Duodenal mucosa (tissue), 2 donors: ENCODE results near the gene CELF4.

Experiments
- H3K27ac ChIP-seq: one replicate; pipeline ENCODE4 v1.7.0; 2013; ENCODE audit warnings: low read depth, low read length
- H3K27me3 ChIP-seq, 2 donors: one replicate each; pipeline ENCODE4 v1.7.0; 2013; ENCODE audit warnings: low read length in 2 of 2, control low read depth in 1 of 2; ENCODE audit not compliant: insufficient read depth in 2 of 2, control insufficient read depth in 1 of 2
- H3K36me3 ChIP-seq, 2 donors: one replicate each; pipeline ENCODE4 v1.7.0; 2013; ENCODE audit warnings: low read length in 2 of 2, control low read depth in 1 of 2; ENCODE audit not compliant: insufficient read depth in 2 of 2, control insufficient read depth in 1 of 2
- H3K4me1 ChIP-seq, 2 donors: one replicate each; pipeline ENCODE4 v1.7.0; 2013; ENCODE audit warnings: low read length in 2 of 2, control low read depth in 1 of 2; ENCODE audit not compliant: insufficient read depth in 2 of 2, control insufficient read depth in 1 of 2
- H3K4me3 ChIP-seq, 2 donors: one replicate each; pipeline ENCODE4 v1.7.0; 2013; ENCODE audit warnings: low read length in 2 of 2, low read depth in 1 of 2
- H3K9ac ChIP-seq, 2 donors: one replicate each; pipeline ENCODE4 v1.7.0; 2013; ENCODE audit warnings: low read length in 2 of 2, low read depth in 1 of 2
- H3K9me3 ChIP-seq, 2 donors: one replicate each; pipeline ENCODE4 v1.7.0; 2013; ENCODE audit warnings: low read length in 2 of 2, control low read depth in 1 of 2; ENCODE audit not compliant: control insufficient read depth in 1 of 2

CELF4 gene

DNA sequence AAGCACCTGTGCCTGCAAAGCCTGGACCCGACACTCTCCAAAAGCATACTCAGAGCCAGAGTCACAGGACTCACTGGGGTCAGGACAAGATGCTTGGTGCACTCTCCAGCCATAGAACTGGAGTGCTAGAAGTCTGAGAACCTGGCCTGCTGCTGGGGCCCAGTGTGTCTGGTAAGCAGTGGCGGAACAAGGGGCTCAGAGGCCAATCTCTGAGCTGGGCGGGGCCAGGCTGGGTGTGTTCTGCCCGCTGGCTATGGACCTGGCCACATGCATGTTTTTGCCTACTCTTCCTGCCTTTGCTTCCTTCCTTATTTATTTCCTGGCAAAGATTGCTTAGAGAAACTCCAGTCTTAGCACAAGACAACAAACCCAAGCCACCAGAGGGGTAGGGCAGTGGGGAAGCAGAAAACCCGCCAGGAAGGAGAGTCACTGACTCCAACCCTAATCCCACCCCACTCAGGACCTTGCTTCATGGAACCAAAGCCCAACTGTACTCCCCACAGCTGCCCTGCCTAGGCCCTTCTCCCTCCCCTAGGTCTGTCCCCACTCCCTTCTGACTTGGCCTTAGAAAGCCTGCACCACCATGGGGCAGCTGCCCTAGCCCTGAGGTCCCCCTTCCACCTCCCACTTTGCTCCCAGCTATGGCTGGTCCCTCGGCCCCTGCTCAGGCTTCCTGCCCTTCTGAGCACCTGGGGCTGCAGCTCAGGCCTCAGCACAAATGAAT is 315.5 kb downstream of the CELF4 start:
- Histone ChIP-seq H3K9ac (no peak overlapping the region), H3K36me3 (no peaks in the 10 kb centered on the region), H3K4me3 (no peak overlapping the region), H3K27me3 (peaks cover 10 to 18% of the 10 kb centered on the region in 2 donors), H3K9me3 (no peaks in the 10 kb centered on the region), H3K27ac (no peak overlapping the region), H3K4me1 (peaks cover 4 to 7% of the 10 kb centered on the region in 2 donors)

DNA sequence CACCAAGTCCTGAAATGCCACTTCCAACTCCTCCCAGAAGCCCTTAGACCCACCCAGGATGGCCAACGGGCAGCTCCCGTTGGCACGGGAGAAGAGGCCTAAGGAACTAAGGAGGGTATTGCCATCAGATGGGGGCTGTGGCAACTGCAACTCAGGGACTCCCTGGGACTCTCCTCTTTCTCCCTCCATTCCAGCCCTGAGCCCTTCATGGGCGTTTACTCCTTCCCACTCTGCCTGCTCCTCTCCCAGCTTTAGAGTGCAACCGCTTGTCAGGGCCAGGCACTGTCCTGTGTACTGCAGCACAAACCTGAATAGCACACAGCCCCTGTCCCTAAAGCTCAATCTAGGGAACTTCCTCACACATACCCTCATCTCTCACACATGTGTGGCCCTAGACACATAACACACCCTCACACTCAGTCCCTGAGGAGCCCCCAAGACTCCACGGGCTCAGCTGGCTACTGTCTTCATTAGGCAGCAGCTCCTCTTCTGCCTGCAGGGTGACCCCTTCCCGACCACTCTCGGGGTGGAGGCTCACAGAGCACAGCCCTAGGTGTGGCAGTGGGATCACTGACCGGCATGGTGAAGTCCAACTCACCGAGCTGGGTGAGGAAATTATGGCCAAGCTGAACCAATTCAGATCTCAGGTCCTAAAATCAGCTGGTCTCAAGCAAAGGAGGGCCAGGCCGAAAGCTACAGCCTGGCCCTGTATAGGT is 316.3 kb downstream of the CELF4 start:
- no peak overlapping the region for H3K4me3 ChIP-seq
- H3K27ac ChIP-seq: no peak overlapping the region
- H3K4me1 ChIP-seq: peaks cover 4 to 7% of the 10 kb centered on the region in 2 donors
- H3K9ac ChIP-seq: no peak overlapping the region
- H3K27me3 ChIP-seq: peaks cover 3 to 11% of the 10 kb centered on the region in 2 donors
- H3K36me3 ChIP-seq: no peaks in the 10 kb centered on the region
- no peaks in the 10 kb centered on the region for H3K9me3 ChIP-seq

GRCh38 chr18:37248281-37248680 is 317.3 kb downstream of the CELF4 start:
- no peak overlapping the region for H3K27ac ChIP-seq
- peaks cover 4 to 7% of the 10 kb centered on the region in 2 donors for H3K4me1 ChIP-seq
- no peak overlapping the region for H3K9ac ChIP-seq
- H3K9me3 ChIP-seq: no peaks in the 10 kb centered on the region
- no peak overlapping the region for H3K4me3 ChIP-seq
- no peaks in the 10 kb centered on the region for H3K36me3 ChIP-seq
- peaks cover 3 to 9% of the 10 kb centered on the region in 2 donors for H3K27me3 ChIP-seq

GRCh38 chr18:37247497-37248161 is 318.0 kb downstream of the CELF4 start:
- Histone ChIP-seq H3K4me1 (peaks cover 0 to 2% of the 10 kb centered on the region in 2 donors), H3K4me3 (no peak overlapping the region), H3K27ac (no peak overlapping the region), H3K9ac (no peak overlapping the region), H3K9me3 (no peaks in the 10 kb centered on the region), H3K36me3 (no peaks in the 10 kb centered on the region), H3K27me3 (peaks cover 3% of the 10 kb centered on the region in 2 donors)

- no peaks in the 10 kb centered on the region for H3K9me3 ChIP-seq
- H3K36me3 ChIP-seq: no peaks in the 10 kb centered on the region
- peaks cover 3% of the 10 kb centered on the region in 2 donors for H3K27me3 ChIP-seq
- no peak overlapping the region for H3K27ac ChIP-seq
- no peak overlapping the region for H3K9ac ChIP-seq
- H3K4me3 ChIP-seq: no peak overlapping the region
- no peaks in the 10 kb centered on the region for H3K4me1 ChIP-seq
Measured at GRCh38 chr18:37246779-37247340, 318.7 kb downstream of the CELF4 start.

DNA sequence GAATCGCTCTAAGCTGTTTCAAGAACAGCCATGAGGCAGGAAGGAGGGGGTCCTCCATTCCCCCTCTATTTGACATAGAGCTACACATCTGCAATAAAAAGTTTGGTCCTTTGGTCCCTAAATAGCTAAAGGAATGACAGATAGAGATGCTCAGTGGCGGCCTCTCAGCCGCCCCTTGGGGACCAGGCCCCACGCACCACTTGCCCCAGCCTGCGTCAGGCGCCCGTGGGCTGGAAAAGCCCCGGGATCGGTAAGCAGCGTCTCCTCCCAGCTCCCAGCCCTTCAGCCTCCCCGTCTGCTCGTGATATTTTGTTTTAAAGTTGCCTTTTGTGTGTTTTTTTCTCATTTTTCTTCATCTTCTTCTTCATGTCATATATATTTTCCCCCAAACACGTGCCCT is 321.0 kb downstream of the CELF4 start:
- Histone ChIP-seq H3K27ac (no peak overlapping the region), H3K36me3 (no peaks in the 10 kb centered on the region), H3K4me1 (no peaks in the 10 kb centered on the region), H3K9me3 (no peaks in the 10 kb centered on the region), H3K4me3 (no peak overlapping the region), H3K9ac (no peak overlapping the region), H3K27me3 (no peaks in the 10 kb centered on the region)

- no peaks in the 10 kb centered on the region for H3K4me1 ChIP-seq
- H3K27me3 ChIP-seq: no peaks in the 10 kb centered on the region
- H3K4me3 ChIP-seq: no peak overlapping the region
- H3K36me3 ChIP-seq: no peaks in the 10 kb centered on the region
- H3K9me3 ChIP-seq: no peaks in the 10 kb centered on the region
- no peak overlapping the region for H3K9ac ChIP-seq
- no peak overlapping the region for H3K27ac ChIP-seq
Measured at GRCh38 chr18:37243741-37244140, 321.9 kb downstream of the CELF4 start.

GRCh38 chr18:37242826-37243560 is 322.6 kb downstream of the CELF4 start:
- H3K9ac ChIP-seq: no peak overlapping the region
- no peaks in the 10 kb centered on the region for H3K27me3 ChIP-seq
- no peak overlapping the region for H3K4me3 ChIP-seq
- H3K4me1 ChIP-seq: no peaks in the 10 kb centered on the region
- H3K9me3 ChIP-seq: no peaks in the 10 kb centered on the region
- no peaks in the 10 kb centered on the region for H3K36me3 ChIP-seq
- H3K27ac ChIP-seq: no peak overlapping the region

GRCh38 chr18:37242091-37242490 is 323.5 kb downstream of the CELF4 start:
- Histone ChIP-seq H3K27me3 (no peaks in the 10 kb centered on the region), H3K4me3 (no peak overlapping the region), H3K9me3 (no peaks in the 10 kb centered on the region), H3K4me1 (no peaks in the 10 kb centered on the region), H3K9ac (no peak overlapping the region), H3K36me3 (no peaks in the 10 kb centered on the region), H3K27ac (no peak overlapping the region)
